WTC11 (cell line): ENCODE data around the gene ARHGAP25. TPM values are rescaled to one million over a fixed set of nuclear protein-coding genes. Genes with fewer than 3 reads are reported as not detected.

Source experiments
- ATAC-seq: fragments of 200-7000 bp; cut with Tn5 transposase; 2 replicates; pipeline ENCODE4 v1.10.0; 2021; ENCODE audit warnings: mild to moderate bottlenecking, moderate library complexity
- CTCF ChIA-PET: fragments of 300-600 bp; sonication (Branson Sonifier 250); formaldehyde crosslinking; loops from one replicate; lab custom pipeline; 2021; ENCODE audit warnings: antibody characterized with exemption; lab: Charles Lee
- POLR2A ChIA-PET: fragments of 350-600 bp; sonication (Branson Sonifier 250); formaldehyde crosslinking; loops from one replicate; lab custom pipeline; 2021; ENCODE audit warnings: antibody characterized with exemption; lab: Charles Lee
- DNase-seq: peaks from one replicate; pipeline ENCODE4 v3.0.0; 2021; ENCODE audit warnings: low spot score
- H3K27ac Mint-ChIP-seq: 2 replicates; pipeline ENCODE4 v1.8.0; 2021; ENCODE audit warnings: mixed read lengths
- H3K27me3 Mint-ChIP-seq: 2 replicates; pipeline ENCODE4 v1.8.0; 2021; ENCODE audit warnings: low read depth, mild to moderate bottlenecking, moderate library complexity, mixed read lengths
- H3K36me3 Mint-ChIP-seq: 2 replicates; pipeline ENCODE4 v1.8.0; 2021; ENCODE audit warnings: mixed read lengths
- H3K4me1 Mint-ChIP-seq: 2 replicates; pipeline ENCODE4 v1.8.0; 2022; ENCODE audit warnings: mixed read lengths
- H3K4me3 Mint-ChIP-seq: 2 replicates; pipeline ENCODE4 v1.8.0; 2021; ENCODE audit warnings: mild to moderate bottlenecking, moderate library complexity, mixed read lengths
- H3K9me3 Mint-ChIP-seq: 2 replicates; pipeline ENCODE4 v1.8.0; 2021; ENCODE audit warnings: mixed read lengths
- AR ChIP-seq: fragments of 250-450 bp; sonication (Bioruptor Pico); IDR thresholded peaks from 2 replicates; pipeline ENCODE4 v1.9.0; 2021; ENCODE audit warnings: mild to moderate bottlenecking
- ATF2 ChIP-seq: sonication (generic); formaldehyde crosslinking; IDR thresholded peaks from 2 replicates; pipeline ENCODE4 v1.8.1; 2022; ENCODE audit warnings: low read depth, missing genetic modification reagents, borderline replicate concordance
- ATF6 ChIP-seq: sonication (generic); formaldehyde crosslinking; IDR thresholded peaks from 2 replicates; pipeline ENCODE4 v1.8.1; 2023; ENCODE audit warnings: mild to moderate bottlenecking, missing genetic modification reagents
- CREM ChIP-seq: sonication (generic); formaldehyde crosslinking; IDR thresholded peaks from 2 replicates; pipeline ENCODE4 v1.8.1; 2022; ENCODE audit warnings: mild to moderate bottlenecking, missing genetic modification reagents, moderate library complexity
- EMX1 ChIP-seq: fragments of 250-450 bp; sonication (Bioruptor Pico); IDR thresholded peaks from 2 replicates; pipeline ENCODE4 v1.8.0; 2021; ENCODE audit warnings: mild to moderate bottlenecking
- ESRRA ChIP-seq: sonication (generic); formaldehyde crosslinking; IDR thresholded peaks from 2 replicates; pipeline ENCODE4 v1.8.1; 2022; ENCODE audit warnings: mild to moderate bottlenecking, missing genetic modification reagents, borderline replicate concordance
- ETV6 ChIP-seq: sonication (generic); formaldehyde crosslinking; IDR thresholded peaks from 2 replicates; pipeline ENCODE4 v1.8.1; 2022; ENCODE audit warnings: mild to moderate bottlenecking, missing genetic modification reagents
- HMGXB4 ChIP-seq: sonication (generic); formaldehyde crosslinking; IDR thresholded peaks from 2 replicates; pipeline ENCODE4 v1.8.1; 2023; ENCODE audit warnings: mild to moderate bottlenecking, moderate library complexity, missing genetic modification reagents
- MAX ChIP-seq: sonication (generic); formaldehyde crosslinking; IDR thresholded peaks from 2 replicates; pipeline ENCODE4 v1.8.0; 2022; ENCODE audit warnings: mild to moderate bottlenecking, missing genetic modification reagents
- MYBL2 ChIP-seq: sonication (generic); formaldehyde crosslinking; IDR thresholded peaks from 2 replicates; pipeline ENCODE4 v1.8.1; 2023; ENCODE audit warnings: mild to moderate bottlenecking, moderate library complexity, missing genetic modification reagents
- NR3C1 ChIP-seq: sonication (generic); formaldehyde crosslinking; conservative IDR thresholded peaks from 2 replicates; pipeline ENCODE4 v1.8.1; 2023; ENCODE audit warnings: low read depth, mild to moderate bottlenecking, missing genetic modification reagents
- SP1 ChIP-seq: sonication (generic); formaldehyde crosslinking; conservative IDR thresholded peaks from 2 replicates; pipeline ENCODE4 v1.8.1; 2022; ENCODE audit warnings: missing genetic modification reagents
- STAT6 ChIP-seq: sonication (generic); formaldehyde crosslinking; conservative IDR thresholded peaks from 2 replicates; pipeline ENCODE4 v1.8.1; 2023; ENCODE audit warnings: mild to moderate bottlenecking, low read depth, missing genetic modification reagents, moderate library complexity
- ZNF263 ChIP-seq: sonication (generic); formaldehyde crosslinking; IDR thresholded peaks from 2 replicates; pipeline ENCODE4 v1.8.1; 2022; ENCODE audit warnings: low read depth, mild to moderate bottlenecking, moderate library complexity, missing genetic modification reagents
- total RNA-seq: library from RNA; stranded (reverse); gene quantifications from 3 replicates; pipeline ENCODE4 v1.2.3, GENCODE V29; 2021

ARHGAP25 gene
- total RNA-seq, 1 experiment from 2014 or later, result 2.9 TPM

GRCh38 chr2:68784915-68785314 lies 50.3 kb downstream of the ARHGAP25 start (continued):
- TF ChIP-seq ESRRA (no peak), ZNF263 (CRISPR knock-in tag) (no peak), ETV6 (no peak), CREM (no peak), AR (no peak)

- no peak for ATAC-seq
- CTCF ChIA-PET, result interaction anchor here (2.0 kb wide), 1 partner anchor 36 kb away, joined by 6 read pairs; no protein-coding TSS in a partner anchor
- TF ChIP-seq MYBL2 (no peak), STAT6 (CRISPR knock-in tag) (no peak), MAX (CRISPR knock-in tag) (no peak), ATF6 (CRISPR knock-in tag) (no peak), EMX1 (CRISPR knock-in tag) (no peak), HMGXB4 (CRISPR knock-in tag) (no peak), NR3C1 (no peak), ATF2 (CRISPR knock-in tag) (no peak), ETV6 (no peak), SP1 (CRISPR knock-in tag) (no peak)
- Mint-ChIP-seq H3K36me3 (no peaks in the 10 kb centered on the region), H3K27me3 (peaks cover 3% of the 10 kb centered on the region; the same call in 1 of the 2 replicates), H3K4me3 (no peak overlapping the region), H3K27ac (no peak overlapping the region), H3K4me1 (no peaks in the 10 kb centered on the region), H3K9me3 (no peaks in the 10 kb centered on the region)
- no peak for DNase-seq
- POLR2A ChIA-PET, result no interaction called here
Observed at GRCh38 chr2:68787356-68787755, 52.7 kb downstream of the ARHGAP25 start.
